SK-N-SH treated with all-trans-retinoic acid at 6 μM for 48 hours (cell line): ENCODE results near the gene ADK.
A peak's percentile ranks its signal among the peaks of the same experiment; 100 is the strongest.

Source experiments
- ATAC-seq: fragments of 200-7000 bp; cut with Tn5 transposase; 3 replicates; pipeline ENCODE4 v1.9.1; 2020; ENCODE audit warnings: mild to moderate bottlenecking, moderate library complexity
- ARNTL ChIP-seq: fragments of 450-650 bp; formaldehyde crosslinking; IDR thresholded peaks from 2 replicates; pipeline ENCODE4 v1.5.0; 2020; ENCODE audit warnings: low read depth, mild to moderate bottlenecking, moderate library complexity, borderline replicate concordance
- BACH2 ChIP-seq: fragments of 250-450 bp; sonication (Bioruptor Pico); IDR thresholded peaks from 2 replicates; pipeline ENCODE4 v1.9.0; 2021; ENCODE audit warnings: mild to moderate bottlenecking, borderline replicate concordance
- CREB5 ChIP-seq: fragments of 250-450 bp; sonication (Bioruptor Pico); IDR thresholded peaks from 2 replicates; pipeline ENCODE4 v1.5.1; 2020; ENCODE audit warnings: low read depth, mild to moderate bottlenecking, moderate library complexity
- CSDC2 ChIP-seq: fragments of 250-450 bp; sonication (Bioruptor Pico); IDR thresholded peaks from 2 replicates; pipeline ENCODE4 v1.5.0; 2020; ENCODE audit warnings: mild to moderate bottlenecking, moderate library complexity
- CSRNP3 ChIP-seq: fragments of 250-450 bp; sonication (Bioruptor Pico); IDR thresholded peaks from 2 replicates; pipeline ENCODE4 v1.5.1; 2021; ENCODE audit warnings: mild to moderate bottlenecking, moderate library complexity
- GLIS3 ChIP-seq: fragments of 250-450 bp; sonication (Bioruptor Pico); IDR thresholded peaks from 2 replicates; pipeline ENCODE4 v1.5.0; 2020; ENCODE audit warnings: mild to moderate bottlenecking, moderate library complexity
- ISL1 ChIP-seq: fragments of 250-450 bp; sonication (Bioruptor Pico); IDR thresholded peaks from 2 replicates; pipeline ENCODE4 v2.1.2; 2022; ENCODE audit warnings: mild to moderate bottlenecking, moderate library complexity
- OSR1 ChIP-seq: fragments of 250-450 bp; sonication (Bioruptor Pico); IDR thresholded peaks from 2 replicates; pipeline ENCODE4 v1.8.0; 2022; ENCODE audit warnings: moderate library complexity, mild to moderate bottlenecking, inconsistent platforms
- PATZ1 ChIP-seq: fragments of 250-450 bp; sonication (Bioruptor Pico); IDR thresholded peaks from 2 replicates; pipeline ENCODE4 v1.8.0; 2020; ENCODE audit warnings: mild to moderate bottlenecking, moderate library complexity, borderline replicate concordance
- PPARA ChIP-seq: fragments of 250-450 bp; sonication (Bioruptor Pico); IDR thresholded peaks from 2 replicates; pipeline ENCODE4 v1.5.0; 2020; ENCODE audit warnings: mild to moderate bottlenecking, borderline replicate concordance
- RARB ChIP-seq: fragments of 250-450 bp; sonication (Bioruptor Pico); IDR thresholded peaks from 2 replicates; pipeline ENCODE4 v1.8.0; 2021; ENCODE audit warnings: mild to moderate bottlenecking, moderate library complexity
- SNAI2 ChIP-seq: fragments of 250-450 bp; sonication (Bioruptor Pico); IDR thresholded peaks from 2 replicates; pipeline ENCODE4 v1.5.0; 2020; ENCODE audit warnings: mild to moderate bottlenecking, moderate library complexity
- TCF4 ChIP-seq: fragments of 250-450 bp; sonication (Bioruptor Pico); IDR thresholded peaks from 2 replicates; pipeline ENCODE4 v1.8.0; 2021; ENCODE audit warnings: mild to moderate bottlenecking, moderate library complexity, borderline replicate concordance
- TOX ChIP-seq: fragments of 250-450 bp; sonication (Bioruptor Pico); IDR thresholded peaks from 2 replicates; pipeline ENCODE4 v1.8.0; 2021; ENCODE audit warnings: mild to moderate bottlenecking, moderate library complexity, borderline replicate concordance
- TSHZ2 ChIP-seq: fragments of 250-450 bp; sonication (Bioruptor Pico); IDR thresholded peaks from 2 replicates; pipeline ENCODE4 v1.5.0; 2020; ENCODE audit warnings: mild to moderate bottlenecking, moderate library complexity
- ZFP3 ChIP-seq: fragments of 250-450 bp; sonication (Bioruptor Pico); IDR thresholded peaks from 2 replicates; pipeline ENCODE4 v1.5.0; 2020; ENCODE audit warnings: mild to moderate bottlenecking, moderate library complexity
- ZFP30 ChIP-seq: fragments of 450-650 bp; formaldehyde crosslinking; IDR thresholded peaks from 2 replicates; pipeline ENCODE4 v1.5.0; 2022; ENCODE audit warnings: mild to moderate bottlenecking, moderate library complexity
- ZNF565 ChIP-seq: fragments of 450-650 bp; formaldehyde crosslinking; conservative IDR thresholded peaks from 2 replicates; pipeline ENCODE4 v1.5.0; 2020; ENCODE audit warnings: low read depth, mild to moderate bottlenecking, moderate library complexity
- ZNF70 ChIP-seq: fragments of 450-650 bp; formaldehyde crosslinking; IDR thresholded peaks from 2 replicates; pipeline ENCODE4 v1.5.0; 2020; ENCODE audit warnings: mild to moderate bottlenecking, moderate library complexity
- ZNF8 ChIP-seq: fragments of 450-650 bp; formaldehyde crosslinking; IDR thresholded peaks from 2 replicates; pipeline ENCODE4 v1.5.0; 2020; ENCODE audit warnings: mild to moderate bottlenecking, moderate library complexity

ADK gene

DNA sequence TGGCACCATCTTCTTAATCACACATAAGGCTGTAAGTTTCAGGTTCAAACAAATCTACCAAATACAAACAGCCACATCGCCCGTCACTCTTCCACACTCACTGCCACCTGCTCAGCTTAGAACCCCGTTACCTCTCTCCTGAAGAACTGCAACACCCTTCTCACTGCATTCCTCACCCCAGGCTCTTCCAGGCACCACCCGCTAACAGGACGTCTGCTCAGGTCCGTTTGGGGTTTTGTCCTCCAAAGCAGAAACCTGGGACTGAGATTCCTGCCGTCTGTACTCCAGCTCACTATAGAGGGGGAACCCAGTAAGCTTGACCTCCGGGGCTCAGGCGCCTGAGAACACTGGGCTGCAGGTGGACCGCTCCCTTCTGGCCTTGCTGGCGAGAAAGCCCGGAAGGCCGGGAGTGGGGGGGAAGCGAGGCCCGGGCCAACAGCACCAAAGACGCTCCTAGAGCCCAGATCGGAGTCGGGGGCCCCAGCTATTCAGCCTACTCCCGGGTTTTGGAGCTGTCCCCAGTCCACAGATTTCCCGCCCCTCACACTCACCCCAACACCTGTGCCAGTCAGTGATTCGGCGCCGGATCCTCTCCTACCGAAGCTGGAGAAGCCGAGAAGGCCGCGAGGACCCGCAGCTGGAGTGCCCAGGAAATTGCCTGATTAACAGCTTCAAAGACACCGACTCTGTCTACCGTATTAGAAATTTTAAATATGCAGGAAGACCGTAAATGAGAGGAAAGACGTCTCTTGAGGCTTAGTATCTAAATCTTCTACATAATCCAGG, 624 bp upstream of the ADK start, which contains the start of gene AP3M1:
AP3M1 (minus strand) TSS at position 625 of the 786 bp plus-strand sequence. CDS start 12,449 bp downstream, outside the sequence.
- TF ChIP-seq OSR1 (CRISPR knock-in tag) (no peak), ARNTL (CRISPR knock-in tag) (no peak), ZFP30 (CRISPR knock-in tag) (no peak), ZNF8 (CRISPR knock-in tag) (no peak), PATZ1 (CRISPR knock-in tag) (no peak), ZNF565 (CRISPR knock-in tag) (no peak), TCF4 (CRISPR knock-in tag) (no peak), TSHZ2 (CRISPR knock-in tag) (no peak)
- peak; percentile 69 for ATAC-seq

DNA sequence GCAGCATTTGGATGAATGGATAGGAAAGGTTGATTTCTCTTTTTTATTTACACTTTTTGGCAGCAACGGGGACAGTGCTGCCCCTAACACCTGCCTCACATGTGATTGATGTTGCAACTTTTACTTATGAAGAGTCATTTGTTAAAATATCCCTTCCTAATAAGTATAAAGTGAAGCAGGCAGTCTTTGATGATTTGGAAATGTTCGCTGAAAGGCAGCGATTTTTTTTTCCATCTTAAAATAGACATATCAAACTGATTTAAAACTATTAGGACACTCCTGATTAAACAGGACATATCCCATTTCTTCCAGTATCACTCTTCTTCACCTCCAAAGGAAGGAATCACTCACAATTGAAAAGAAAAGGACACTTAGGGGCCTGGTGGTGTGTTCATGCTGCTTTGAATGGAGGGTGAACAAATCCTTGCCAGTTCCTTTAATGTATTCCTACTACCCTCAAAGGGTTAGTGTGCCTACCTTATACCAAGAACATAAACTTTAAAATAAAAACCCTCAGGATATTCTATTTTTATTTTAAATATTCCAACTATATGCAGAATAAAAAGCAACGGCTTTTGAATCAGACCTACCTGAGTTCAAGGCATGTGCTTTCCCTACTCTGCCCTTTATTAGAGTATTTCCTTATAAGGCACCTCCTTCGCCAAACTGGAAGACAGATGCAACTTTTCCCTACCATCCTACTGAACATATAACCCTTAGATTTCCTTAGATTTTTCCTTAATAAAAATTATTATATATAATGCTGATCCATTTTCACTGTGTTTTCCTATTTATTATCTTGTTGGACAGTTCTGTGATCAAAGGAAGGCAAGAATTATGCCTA, 1.1 kb downstream of the ADK start:
- no peak for TF ChIP-seq CSRNP3 (CRISPR knock-in tag)
- TF ChIP-seq OSR1 (CRISPR knock-in tag): no peak
- TF ChIP-seq TCF4 (CRISPR knock-in tag): no peak
- TF ChIP-seq ZFP3: no peak
- no peak for TF ChIP-seq ZNF70
- TF ChIP-seq PPARA: no peak
- TF ChIP-seq ARNTL (CRISPR knock-in tag): no peak
- no peak for TF ChIP-seq CREB5 (CRISPR knock-in tag)
- no peak for TF ChIP-seq RARB
- no peak for TF ChIP-seq SNAI2
- TF ChIP-seq BACH2 (CRISPR knock-in tag): no peak
- TF ChIP-seq ZFP30 (CRISPR knock-in tag): no peak
- ATAC-seq: no peak

DNA sequence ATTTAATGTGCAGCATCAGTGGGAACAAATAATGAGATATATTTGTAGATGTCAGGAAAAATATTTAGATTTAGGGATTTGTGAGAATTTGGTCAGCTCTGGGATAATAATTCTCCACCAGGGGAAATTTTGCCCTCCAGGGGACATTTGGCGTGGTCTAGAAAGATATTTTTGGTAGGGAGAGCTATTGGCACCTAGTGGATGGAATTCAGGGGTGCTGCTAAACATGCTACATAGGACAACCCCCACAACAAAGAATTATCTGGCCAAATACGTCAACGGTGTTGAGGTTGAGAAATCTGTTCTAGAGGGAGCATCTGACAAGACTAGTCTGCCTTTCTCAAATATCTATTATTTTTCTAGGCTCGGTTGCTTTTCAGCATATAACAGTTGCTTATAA, 2.1 kb downstream of the ADK start:
- no peak for ATAC-seq
- no peak for TF ChIP-seq TOX
- no peak for TF ChIP-seq RARB
- no peak for TF ChIP-seq ZNF8 (CRISPR knock-in tag)
- TF ChIP-seq ZFP3: no peak
- no peak for TF ChIP-seq ISL1 (CRISPR knock-in tag)
- TF ChIP-seq TSHZ2 (CRISPR knock-in tag): no peak
- no peak for TF ChIP-seq CSDC2 (CRISPR knock-in tag)
- no peak for TF ChIP-seq CSRNP3 (CRISPR knock-in tag)
- no peak for TF ChIP-seq GLIS3 (CRISPR knock-in tag)
- no peak for TF ChIP-seq TCF4 (CRISPR knock-in tag)
- TF ChIP-seq ZNF565 (CRISPR knock-in tag): no peak
- TF ChIP-seq PATZ1 (CRISPR knock-in tag): no peak
